ENCODE results near the gene TTN.

TTN gene

GRCh38 chr2:178550352-178550751 is 256.9 kb downstream of the TTN start:
- no peaks in the 10 kb centered on the region for H3K4me1 ChIP-seq (ENCODE audit: control insufficient read depth, insufficient read depth, low read length, poor library complexity, severe bottlenecking)
- H3K27ac ChIP-seq (ENCODE audit: low read depth, low read length, severe bottlenecking) = no peak overlapping the region
- H3K9me3 ChIP-seq (ENCODE audit: control insufficient read depth, low read length) = no peaks in the 10 kb centered on the region
- no peak overlapping the region for H3K4me3 ChIP-seq (ENCODE audit: extremely low read depth, insufficient read depth, low read length, poor library complexity, severe bottlenecking)
- WGBS, 2 experiments (ENCODE audit: insufficient coverage in 2 of 2) = no CpG with 5 or more reads among the region's 2 CpGs
- no peaks in the 10 kb centered on the region for H3K36me3 ChIP-seq (ENCODE audit: control insufficient read depth, insufficient read depth, low read length)

GRCh38 chr2:178542569-178542968 is 264.7 kb downstream of the TTN start:
- WGBS, 2 experiments (ENCODE audit: insufficient coverage in 2 of 2) = 84 to 100% methylated on average over 2 to 3 of the region's 5 CpGs
- no peaks in the 10 kb centered on the region for H3K4me1 ChIP-seq (ENCODE audit: control insufficient read depth, insufficient read depth, low read length, poor library complexity, severe bottlenecking)
- no peaks in the 10 kb centered on the region for H3K9me3 ChIP-seq (ENCODE audit: control insufficient read depth, low read length)
- no peak overlapping the region for H3K4me3 ChIP-seq (ENCODE audit: extremely low read depth, insufficient read depth, low read length, poor library complexity, severe bottlenecking)
- peaks cover 6% of the 10 kb centered on the region for H3K36me3 ChIP-seq (ENCODE audit: control insufficient read depth, insufficient read depth, low read length)
- H3K27ac ChIP-seq (ENCODE audit: low read depth, low read length, severe bottlenecking) = no peak overlapping the region

GRCh38 chr2:178542161-178542560 is 265.1 kb downstream of the TTN start:
- Histone ChIP-seq H3K9me3 (ENCODE audit: control insufficient read depth, low read length) (no peaks in the 10 kb centered on the region), H3K4me1 (ENCODE audit: control insufficient read depth, insufficient read depth, low read length, poor library complexity, severe bottlenecking) (no peaks in the 10 kb centered on the region), H3K4me3 (ENCODE audit: extremely low read depth, insufficient read depth, low read length, poor library complexity, severe bottlenecking) (no peak overlapping the region), H3K36me3 (ENCODE audit: control insufficient read depth, insufficient read depth, low read length) (peaks cover 6% of the 10 kb centered on the region), H3K27ac (ENCODE audit: low read depth, low read length, severe bottlenecking) (no peak overlapping the region)
- 97 to 100% methylated on average over 10 to 11 of the region's 12 CpGs for WGBS, 2 experiments (ENCODE audit: insufficient coverage in 2 of 2)

GRCh38 chr2:178536037-178536436 is 271.2 kb downstream of the TTN start:
- Histone ChIP-seq H3K4me1 (ENCODE audit: control insufficient read depth, insufficient read depth, low read length, poor library complexity, severe bottlenecking) (no peaks in the 10 kb centered on the region), H3K36me3 (ENCODE audit: control insufficient read depth, insufficient read depth, low read length) (peaks cover 36% of the 10 kb centered on the region), H3K27ac (ENCODE audit: low read depth, low read length, severe bottlenecking) (no peak overlapping the region), H3K4me3 (ENCODE audit: extremely low read depth, insufficient read depth, low read length, poor library complexity, severe bottlenecking) (no peak overlapping the region), H3K9me3 (ENCODE audit: control insufficient read depth, low read length) (no peaks in the 10 kb centered on the region)
- WGBS, 2 experiments (ENCODE audit: insufficient coverage in 2 of 2) = 90 to 95% methylated on average over 2 to 4 of the region's 4 CpGs

- no peak overlapping the region for H3K4me3 ChIP-seq (ENCODE audit: extremely low read depth, insufficient read depth, low read length, poor library complexity, severe bottlenecking)
- no peaks in the 10 kb centered on the region for H3K4me1 ChIP-seq (ENCODE audit: control insufficient read depth, insufficient read depth, low read length, poor library complexity, severe bottlenecking)
- no peak overlapping the region for H3K27ac ChIP-seq (ENCODE audit: low read depth, low read length, severe bottlenecking)
- 89 to 98% methylated on average over 12 of the region's 12 CpGs for WGBS, 2 experiments (ENCODE audit: insufficient coverage in 2 of 2)
- H3K36me3 ChIP-seq (ENCODE audit: control insufficient read depth, insufficient read depth, low read length) = peaks cover 30% of the 10 kb centered on the region
- no peaks in the 10 kb centered on the region for H3K9me3 ChIP-seq (ENCODE audit: control insufficient read depth, low read length)
Observed at GRCh38 chr2:178531168-178531567, 276.1 kb downstream of the TTN start.

GRCh38 chr2:178530625-178531142 is 276.5 kb downstream of the TTN start:
- H3K4me1 ChIP-seq (ENCODE audit: control insufficient read depth, insufficient read depth, low read length, poor library complexity, severe bottlenecking) = no peaks in the 10 kb centered on the region
- 75 to 93% methylated on average over 6 to 7 of the region's 8 CpGs for WGBS, 2 experiments (ENCODE audit: insufficient coverage in 2 of 2)
- no peaks in the 10 kb centered on the region for H3K9me3 ChIP-seq (ENCODE audit: control insufficient read depth, low read length)
- H3K36me3 ChIP-seq (ENCODE audit: control insufficient read depth, insufficient read depth, low read length) = peaks cover 30% of the 10 kb centered on the region
- H3K27ac ChIP-seq (ENCODE audit: low read depth, low read length, severe bottlenecking) = no peak overlapping the region
- no peak overlapping the region for H3K4me3 ChIP-seq (ENCODE audit: extremely low read depth, insufficient read depth, low read length, poor library complexity, severe bottlenecking)

- H3K27ac ChIP-seq (ENCODE audit: low read depth, low read length, severe bottlenecking) = no peak overlapping the region
- H3K9me3 ChIP-seq (ENCODE audit: control insufficient read depth, low read length) = no peaks in the 10 kb centered on the region
- 90% methylated on average over 1 of the region's 2 CpGs; no CpG with 5 or more reads in 1 of the 2 experiments for WGBS, 2 experiments (ENCODE audit: insufficient coverage in 2 of 2)
- H3K4me1 ChIP-seq (ENCODE audit: control insufficient read depth, insufficient read depth, low read length, poor library complexity, severe bottlenecking) = no peaks in the 10 kb centered on the region
- H3K36me3 ChIP-seq (ENCODE audit: control insufficient read depth, insufficient read depth, low read length) = peaks cover 30% of the 10 kb centered on the region
- H3K4me3 ChIP-seq (ENCODE audit: extremely low read depth, insufficient read depth, low read length, poor library complexity, severe bottlenecking) = no peak overlapping the region
Observed at GRCh38 chr2:178530131-178530530, 277.1 kb downstream of the TTN start.

- H3K9me3 ChIP-seq (ENCODE audit: control insufficient read depth, low read length) = no peaks in the 10 kb centered on the region
- H3K36me3 ChIP-seq (ENCODE audit: control insufficient read depth, insufficient read depth, low read length) = peaks cover 24% of the 10 kb centered on the region
- H3K4me1 ChIP-seq (ENCODE audit: control insufficient read depth, insufficient read depth, low read length, poor library complexity, severe bottlenecking) = no peaks in the 10 kb centered on the region
- no peak overlapping the region for H3K4me3 ChIP-seq (ENCODE audit: extremely low read depth, insufficient read depth, low read length, poor library complexity, severe bottlenecking)
- no peak overlapping the region for H3K27ac ChIP-seq (ENCODE audit: low read depth, low read length, severe bottlenecking)
- WGBS, 2 experiments (ENCODE audit: insufficient coverage in 2 of 2) = 83% methylated on average over 1 of the region's 2 CpGs; no CpG with 5 or more reads in 1 of the 2 experiments
Observed at GRCh38 chr2:178529194-178529593, 278.0 kb downstream of the TTN start.

GRCh38 chr2:178528647-178529046 is 278.6 kb downstream of the TTN start:
- H3K27ac ChIP-seq (ENCODE audit: low read depth, low read length, severe bottlenecking) = no peak overlapping the region
- H3K4me1 ChIP-seq (ENCODE audit: control insufficient read depth, insufficient read depth, low read length, poor library complexity, severe bottlenecking) = no peaks in the 10 kb centered on the region
- H3K4me3 ChIP-seq (ENCODE audit: extremely low read depth, insufficient read depth, low read length, poor library complexity, severe bottlenecking) = no peak overlapping the region
- peaks cover 18% of the 10 kb centered on the region for H3K36me3 ChIP-seq (ENCODE audit: control insufficient read depth, insufficient read depth, low read length)
- no peaks in the 10 kb centered on the region for H3K9me3 ChIP-seq (ENCODE audit: control insufficient read depth, low read length)
- WGBS, 2 experiments (ENCODE audit: insufficient coverage in 2 of 2) = 91% methylated on average over 5 of the region's 5 CpGs

GRCh38 chr2:178527592-178527991 is 279.6 kb downstream of the TTN start:
- H3K36me3 ChIP-seq (ENCODE audit: control insufficient read depth, insufficient read depth, low read length) = peaks cover 10% of the 10 kb centered on the region
- no peak overlapping the region for H3K4me3 ChIP-seq (ENCODE audit: extremely low read depth, insufficient read depth, low read length, poor library complexity, severe bottlenecking)
- H3K9me3 ChIP-seq (ENCODE audit: control insufficient read depth, low read length) = no peaks in the 10 kb centered on the region
- WGBS, 2 experiments (ENCODE audit: insufficient coverage in 2 of 2) = 80 to 90% methylated on average over 1 to 2 of the region's 2 CpGs
- no peak overlapping the region for H3K27ac ChIP-seq (ENCODE audit: low read depth, low read length, severe bottlenecking)
- H3K4me1 ChIP-seq (ENCODE audit: control insufficient read depth, insufficient read depth, low read length, poor library complexity, severe bottlenecking) = no peaks in the 10 kb centered on the region

GRCh38 chr2:178526256-178526655 is 281.0 kb downstream of the TTN start:
- H3K4me1 ChIP-seq (ENCODE audit: control insufficient read depth, insufficient read depth, low read length, poor library complexity, severe bottlenecking) = no peaks in the 10 kb centered on the region
- no peak overlapping the region for H3K4me3 ChIP-seq (ENCODE audit: extremely low read depth, insufficient read depth, low read length, poor library complexity, severe bottlenecking)
- no peaks in the 10 kb centered on the region for H3K9me3 ChIP-seq (ENCODE audit: control insufficient read depth, low read length)
- H3K36me3 ChIP-seq (ENCODE audit: control insufficient read depth, insufficient read depth, low read length) = no peaks in the 10 kb centered on the region
- H3K27ac ChIP-seq (ENCODE audit: low read depth, low read length, severe bottlenecking) = no peak overlapping the region
- 82 to 96% methylated on average over 3 of the region's 4 CpGs for WGBS, 2 experiments (ENCODE audit: insufficient coverage in 2 of 2)
